22Rv1 (cell line): Measurements from ENCODE around the gene WIPF3.

Experiments
- CTCF ChIP-seq: fragments of 450-650 bp; IDR thresholded peaks from 2 replicates; pipeline ENCODE4 v1.5.1; 2017; ENCODE audit warnings: mild to moderate bottlenecking
- ZFX ChIP-seq: fragments of 450-650 bp; IDR thresholded peaks from 2 replicates; pipeline ENCODE4 v1.6.1; 2017; ENCODE audit warnings: antibody characterized with exemption, borderline replicate concordance

- no peak for TF ChIP-seq CTCF
- no peak for TF ChIP-seq ZFX
These were observed 142.3 kb downstream of the WIPF3 start for GRCh38 chr7:29948587-29948986.
